Uterus (tissue), 4 donors: ENCODE data around the gene CD164L2. TPM values are rescaled to one million over a fixed set of nuclear protein-coding genes. Genes with fewer than 3 reads are reported as not detected.
"Not testable (repeated sequence)": the region's sequence is repeated elsewhere in the genome, so short reads cannot be mapped to it uniquely, and the experiment has no call there.

Experiments used
- DNase-seq, 2 donors: peaks; one replicate each; pipeline ENCODE4 v3.0.0-alpha.2; 2019 to 2020
- H3K27ac ChIP-seq, 2 donors: fragments of 200-600 bp; sonication (generic); 1 replicate in 1 of 2; 2 replicates in 1 of 2; pipeline ENCODE4 v1.5.1; 2016 to 2018
- H3K27me3 ChIP-seq, 2 donors: fragments of 200-600 bp; sonication (generic); one replicate each; pipeline ENCODE4 v1.5.1; 2018 to 2019; ENCODE audit warnings: control low read depth in 1 of 2
- H3K36me3 ChIP-seq, 2 donors: fragments of 200-600 bp; sonication (generic); one replicate each; pipeline ENCODE4 v1.5.1; 2019; ENCODE audit warnings: control low read depth in 1 of 2
- H3K4me1 ChIP-seq, 2 donors: fragments of 200-600 bp; sonication (generic); one replicate each; pipeline ENCODE4 v1.5.1; 2018 to 2019; ENCODE audit warnings: control low read depth in 1 of 2
- H3K4me3 ChIP-seq, 2 donors: fragments of 200-600 bp; sonication (generic); 1 replicate in 1 of 2; 2 replicates in 1 of 2; pipeline ENCODE4 v1.5.1; 2018 to 2019; ENCODE audit warnings: mild to moderate bottlenecking in 1 of 2
- H3K9me3 ChIP-seq, 2 donors: fragments of 200-600 bp; sonication (generic); one replicate each; pipeline ENCODE4 v1.5.1; 2019; ENCODE audit warnings: control low read depth in 1 of 2
- POLR2A ChIP-seq, 2 donors: fragments of 450-650 bp; IDR thresholded peaks; one replicate each; pipeline ENCODE4 v1.6.1; 2016; ENCODE audit warnings: antibody characterized with exemption in 2 of 2, mild to moderate bottlenecking in 1 of 2, moderate library complexity in 1 of 2
- intact Hi-C: fragments of 100-400 bp; cut with DNase I; formaldehyde crosslinking; loops from one replicate; pipeline ENCODE4 v1.15.1; 2023; ENCODE audit warnings: low total_unique reads
- total RNA-seq, 4 donors: library from RNA; depleted of rRNA in 3 of 4; stranded (reverse); fragments of >200 nt in 3 of 4; gene quantifications; one replicate each; pipeline versions ENCODE4 v1.1.0 to v1.2.4, GENCODE V29; 2014 to 2023
- TF ChIP-seq, protein P1 (sequence below), 4 experiments: fragments of 200-600 bp in 2 of 4; fragments of 450-650 bp in 2 of 4; sonication (generic) in 2 of 4; IDR thresholded peaks; one replicate each; pipeline ENCODE4 v1.5.1; 2016 to 2019; ENCODE audit warnings: antibody characterized with exemption in 4 of 4, mild to moderate bottlenecking in 2 of 4, moderate library complexity in 1 of 4
- donor health status: DM: yes; HTN: yes; CAD: no.

Gene CD164L2
- total RNA-seq, 4 donors from 2014 or later: 0.69 TPM; not detected in 3

GRCh38 chr1:27405598-27406361 is 22.6 kb upstream of the CD164L2 start:
- intact Hi-C loops: not testable (repeated sequence)

GRCh38 chr1:27405074-27405473 is 21.9 kb upstream of the CD164L2 start:
- no peak for TF ChIP-seq POLR2A (IDR thresholded peaks at IDR 0.05)
- TF ChIP-seq, protein P1, sequence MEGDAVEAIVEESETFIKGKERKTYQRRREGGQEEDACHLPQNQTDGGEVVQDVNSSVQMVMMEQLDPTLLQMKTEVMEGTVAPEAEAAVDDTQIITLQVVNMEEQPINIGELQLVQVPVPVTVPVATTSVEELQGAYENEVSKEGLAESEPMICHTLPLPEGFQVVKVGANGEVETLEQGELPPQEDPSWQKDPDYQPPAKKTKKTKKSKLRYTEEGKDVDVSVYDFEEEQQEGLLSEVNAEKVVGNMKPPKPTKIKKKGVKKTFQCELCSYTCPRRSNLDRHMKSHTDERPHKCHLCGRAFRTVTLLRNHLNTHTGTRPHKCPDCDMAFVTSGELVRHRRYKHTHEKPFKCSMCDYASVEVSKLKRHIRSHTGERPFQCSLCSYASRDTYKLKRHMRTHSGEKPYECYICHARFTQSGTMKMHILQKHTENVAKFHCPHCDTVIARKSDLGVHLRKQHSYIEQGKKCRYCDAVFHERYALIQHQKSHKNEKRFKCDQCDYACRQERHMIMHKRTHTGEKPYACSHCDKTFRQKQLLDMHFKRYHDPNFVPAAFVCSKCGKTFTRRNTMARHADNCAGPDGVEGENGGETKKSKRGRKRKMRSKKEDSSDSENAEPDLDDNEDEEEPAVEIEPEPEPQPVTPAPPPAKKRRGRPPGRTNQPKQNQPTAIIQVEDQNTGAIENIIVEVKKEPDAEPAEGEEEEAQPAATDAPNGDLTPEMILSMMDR (IDR thresholded peaks at IDR 0.05): no peak
- no peaks in the 10 kb centered on the region for H3K27me3 ChIP-seq
- peak overlapping the region; percentile 81 to 84 for H3K27ac ChIP-seq
- no peaks in the 10 kb centered on the region for H3K36me3 ChIP-seq
- H3K4me3 ChIP-seq: no peak overlapping the region
- H3K9me3 ChIP-seq: no peaks in the 10 kb centered on the region
- DNase-seq: peak in 1 of 2 donors; percentile 45
- H3K4me1 ChIP-seq: peaks cover 6 to 23% of the 10 kb centered on the region in 2 donors
- intact Hi-C loops: no loop called here

More at GRCh38 chr1:27405598-27406361, 22.6 kb upstream of the CD164L2 start:
- H3K9me3 ChIP-seq, H3K36me3 ChIP-seq, H3K4me3 ChIP-seq, DNase-seq, H3K27me3 ChIP-seq: not testable (repeated sequence)
- Histone ChIP-seq H3K27ac (peak overlapping the region; percentile 81 to 84), H3K4me1 (peaks cover 6 to 23% of the 10 kb centered on the region in 2 donors)
- TF ChIP-seq, protein P1 (IDR thresholded peaks at IDR 0.05): peak in 1 of 4 experiments; percentile 28

- Histone ChIP-seq H3K27ac (peak overlapping the region; percentile 81 to 84), H3K4me1 (peaks cover 6 to 23% of the 10 kb centered on the region in 2 donors), H3K27me3 (no peaks in the 10 kb centered on the region), H3K9me3 (no peaks in the 10 kb centered on the region), H3K4me3 (no peak overlapping the region), H3K36me3 (no peaks in the 10 kb centered on the region)
- DNase-seq: no peak
- intact Hi-C loops: loop anchor here (5.0 kb wide), 1 partner anchor 203 kb away; no protein-coding TSS in a partner anchor
- TF ChIP-seq, protein P1 (IDR thresholded peaks at IDR 0.05): no peak
- TF ChIP-seq POLR2A (IDR thresholded peaks at IDR 0.05): no peak
Measured at GRCh38 chr1:27403931-27404330, 20.8 kb upstream of the CD164L2 start.

- DNase-seq: peak; percentile 78 to 84
- no peak overlapping the region for H3K4me3 ChIP-seq
- no peaks in the 10 kb centered on the region for H3K27me3 ChIP-seq
- intact Hi-C loops: loop anchor here (5.0 kb wide), 1 partner anchor 204 kb away; no protein-coding TSS in a partner anchor
- no peaks in the 10 kb centered on the region for H3K9me3 ChIP-seq
- H3K4me1 ChIP-seq: peaks cover 6 to 23% of the 10 kb centered on the region in 2 donors
- H3K27ac ChIP-seq: peak overlapping the region; percentile 81 to 84
- TF ChIP-seq, protein P1 (IDR thresholded peaks at IDR 0.05): peak in 2 of 4 experiments; percentile 19 to 34
- no peak for TF ChIP-seq POLR2A (IDR thresholded peaks at IDR 0.05)
- no peaks in the 10 kb centered on the region for H3K36me3 ChIP-seq
Measured at GRCh38 chr1:27403065-27403726, 20.1 kb upstream of the CD164L2 start.

- no peak overlapping the region for H3K4me3 ChIP-seq
- no peaks in the 10 kb centered on the region for H3K9me3 ChIP-seq
- H3K36me3 ChIP-seq: no peaks in the 10 kb centered on the region
- H3K4me1 ChIP-seq: peaks cover 6 to 23% of the 10 kb centered on the region in 2 donors
- TF ChIP-seq, protein P1 (IDR thresholded peaks at IDR 0.05): peak; percentile 65 to 69 (median 66)
- no peak for TF ChIP-seq POLR2A (IDR thresholded peaks at IDR 0.05)
- DNase-seq: peak; percentile 72 to 75
- intact Hi-C loops: loop anchor here (5.0 kb wide), 1 partner anchor 205 kb away; no protein-coding TSS in a partner anchor
- H3K27ac ChIP-seq: peak overlapping the region; percentile 81 to 84
- no peaks in the 10 kb centered on the region for H3K27me3 ChIP-seq
Measured at GRCh38 chr1:27402349-27402754, 19.2 kb upstream of the CD164L2 start.
